GM15510 (cell line): ENCODE data around the gene TEX30.

Experiments used
- POLR2A ChIP-seq: IDR thresholded peaks from 3 replicates; pipeline ENCODE4 v1.6.1; 2011; ENCODE audit warnings: borderline replicate concordance; ENCODE audit not compliant: insufficient read length; ENCODE audit errors: extremely low read depth

Gene TEX30

GRCh38 chr13:102761071-102761470, 12.5 kb downstream of the TEX30 start:
- TF ChIP-seq POLR2A: no peak

- TF ChIP-seq POLR2A: no peak
Measured at GRCh38 chr13:102758842-102759241, 14.7 kb downstream of the TEX30 start.

- TF ChIP-seq POLR2A: no peak
Measured at GRCh38 chr13:102757006-102757405, 16.6 kb downstream of the TEX30 start.

- no peak for TF ChIP-seq POLR2A
Measured at GRCh38 chr13:102751886-102752285, 21.7 kb downstream of the TEX30 start.

GRCh38 chr13:102742506-102742905, 31.1 kb downstream of the TEX30 start:
- no peak for TF ChIP-seq POLR2A

- TF ChIP-seq POLR2A: no peak
Measured at GRCh38 chr13:102742101-102742500, 31.5 kb downstream of the TEX30 start.

GRCh38 chr13:102729560-102730270, 43.9 kb downstream of the TEX30 start:
- TF ChIP-seq POLR2A: no peak

- no peak for TF ChIP-seq POLR2A
Measured at GRCh38 chr13:102726430-102726829, 47.2 kb downstream of the TEX30 start.

GRCh38 chr13:102724923-102725322, 48.7 kb downstream of the TEX30 start:
- no peak for TF ChIP-seq POLR2A

- no peak for TF ChIP-seq POLR2A
Measured at GRCh38 chr13:102721800-102722231, 51.8 kb downstream of the TEX30 start.

- TF ChIP-seq POLR2A: no peak
Measured at GRCh38 chr13:102718746-102719145, 54.8 kb downstream of the TEX30 start.
